SU-DHL-6 (cell line): ENCODE results near the gene OBI1.

Source experiments
- H2AFZ ChIP-seq: fragments of 200-600 bp; sonication (generic); 2 replicates; pipeline ENCODE4 v1.6.1; 2014; ENCODE audit warnings: low read depth, mild to moderate bottlenecking, moderate library complexity, mixed read lengths, antibody characterized with exemption, low read length; ENCODE audit not compliant: severe bottlenecking
- H3F3A ChIP-seq: fragments of 200-600 bp; shearing (Covaris generic); 2 replicates; pipeline ENCODE4 v1.6.0; 2016; ENCODE audit warnings: antibody characterized with exemption, mild to moderate bottlenecking; ENCODE audit not compliant: insufficient read depth
- H3K27ac ChIP-seq: fragments of 200-600 bp; sonication (generic); 2 replicates; pipeline ENCODE4 v1.5.1; 2016; ENCODE audit warnings: low read depth, mild to moderate bottlenecking, low read length, moderate library complexity, mixed read lengths
- H3K27me3 ChIP-seq: fragments of 200-600 bp; sonication (generic), shearing (Covaris generic); 2 replicates; pipeline ENCODE4 v1.6.0; 2014; ENCODE audit warnings: mild to moderate bottlenecking, low read length
- H3K36me3 ChIP-seq: fragments of 200-600 bp; sonication (generic); 2 replicates; pipeline ENCODE4 v1.6.1; 2014; ENCODE audit warnings: mild to moderate bottlenecking, low read length, mixed read lengths
- H3K4me2 ChIP-seq: fragments of 300-600, 200-600 bp; shearing (Covaris generic), sonication (generic); 2 replicates; pipeline ENCODE4 v1.6.0; 2014; ENCODE audit warnings: low read length, low read depth, mild to moderate bottlenecking; ENCODE audit not compliant: poor library complexity, severe bottlenecking
- H3K4me3 ChIP-seq: fragments of 200-600 bp; sonication (generic); 2 replicates; pipeline ENCODE4 v1.5.1; 2014; ENCODE audit warnings: antibody characterized with exemption, low read length, mild to moderate bottlenecking, mixed read lengths; ENCODE audit not compliant: insufficient read depth, poor library complexity, severe bottlenecking
- H3K79me2 ChIP-seq: fragments of 200-600 bp; sonication (generic); 2 replicates; pipeline ENCODE4 v1.6.1; 2014; ENCODE audit warnings: mild to moderate bottlenecking, low read length, moderate library complexity; ENCODE audit not compliant: insufficient read depth
- H3K9ac ChIP-seq: fragments of 200-600 bp; sonication (generic); 2 replicates; pipeline ENCODE4 v1.7.0; 2014; ENCODE audit warnings: mild to moderate bottlenecking, low read length
- H3K9me2 ChIP-seq: fragments of 200-600 bp; sonication (generic); replicated peaks from 2 replicates; pipeline ENCODE4 v1.6.1; 2014; ENCODE audit warnings: low read length; ENCODE audit not compliant: insufficient read depth
- H3K9me3 ChIP-seq: fragments of 200-600 bp; sonication (generic); 2 replicates; pipeline ENCODE4 v1.6.1; 2014; ENCODE audit warnings: low read length, mixed read lengths; ENCODE audit not compliant: insufficient read depth
- H4K20me1 ChIP-seq: fragments of 200-600 bp; sonication (generic); 2 replicates; pipeline ENCODE4 v1.6.1; 2014; ENCODE audit warnings: low read depth, mild to moderate bottlenecking, antibody characterized with exemption, low read length, moderate library complexity, mixed read lengths
- CTCF ChIP-seq: fragments of 200-600 bp; sonication (generic); IDR thresholded peaks from one replicate; pipeline ENCODE4 v1.5.1; 2017; ENCODE audit warnings: antibody characterized with exemption, mild to moderate bottlenecking, low read length, moderate library complexity; ENCODE audit not compliant: insufficient read depth, poor library complexity, severe bottlenecking
- EZH2phosphoT487 ChIP-seq: fragments of 200-600 bp; sonication (generic), shearing (Covaris generic); conservative IDR thresholded peaks from 2 replicates; pipeline ENCODE4 v1.6.1; 2018; ENCODE audit warnings: mild to moderate bottlenecking, antibody characterized with exemption, low read length, moderate library complexity, mixed read lengths

Gene OBI1

GRCh38 chr13:78599645-78600279 lies 59.2 kb downstream of the OBI1 start:
- H2AFZ ChIP-seq: no peak overlapping the region
- H3F3A ChIP-seq: no peaks in the 10 kb centered on the region
- H3K4me3 ChIP-seq: no peak overlapping the region
- no peak for TF ChIP-seq EZH2phosphoT487
- H3K9ac ChIP-seq: no peak overlapping the region
- H4K20me1 ChIP-seq: no peaks in the 10 kb centered on the region
- H3K4me2 ChIP-seq: no peak overlapping the region
- no peaks in the 10 kb centered on the region for H3K9me3 ChIP-seq
- H3K27ac ChIP-seq: no peak overlapping the region
- no peaks in the 10 kb centered on the region for H3K36me3 ChIP-seq
- H3K79me2 ChIP-seq: no peaks in the 10 kb centered on the region
- no peaks in the 10 kb centered on the region for H3K9me2 ChIP-seq
- H3K27me3 ChIP-seq: no peaks in the 10 kb centered on the region

- H2AFZ ChIP-seq: no peak overlapping the region
- no peaks in the 10 kb centered on the region for H3K27me3 ChIP-seq
- no peaks in the 10 kb centered on the region for H3K9me2 ChIP-seq
- no peak overlapping the region for H3K27ac ChIP-seq
- H3K4me3 ChIP-seq: no peak overlapping the region
- H3F3A ChIP-seq: no peaks in the 10 kb centered on the region
- TF ChIP-seq EZH2phosphoT487 (no peak), CTCF (no peak)
- H3K4me2 ChIP-seq: no peak overlapping the region
- no peaks in the 10 kb centered on the region for H3K79me2 ChIP-seq
- H3K36me3 ChIP-seq: no peaks in the 10 kb centered on the region
- H3K9ac ChIP-seq: no peak overlapping the region
- H3K9me3 ChIP-seq: no peaks in the 10 kb centered on the region
- H4K20me1 ChIP-seq: no peaks in the 10 kb centered on the region
Observed at GRCh38 chr13:78598966-78599644, 59.9 kb downstream of the OBI1 start.

- H3K9me2 ChIP-seq: no peaks in the 10 kb centered on the region
- H3K4me3 ChIP-seq: no peak overlapping the region
- no peak overlapping the region for H3K27ac ChIP-seq
- H3K27me3 ChIP-seq: no peaks in the 10 kb centered on the region
- no peak overlapping the region for H2AFZ ChIP-seq
- H3K4me2 ChIP-seq: no peak overlapping the region
- H3K9me3 ChIP-seq: no peaks in the 10 kb centered on the region
- H3K36me3 ChIP-seq: no peaks in the 10 kb centered on the region
- H3F3A ChIP-seq: no peaks in the 10 kb centered on the region
- no peaks in the 10 kb centered on the region for H4K20me1 ChIP-seq
- no peak for TF ChIP-seq CTCF
- no peak for TF ChIP-seq EZH2phosphoT487
- no peaks in the 10 kb centered on the region for H3K79me2 ChIP-seq
- H3K9ac ChIP-seq: no peak overlapping the region
Observed at GRCh38 chr13:78598116-78598781, 60.7 kb downstream of the OBI1 start.

GRCh38 chr13:78597602-78597932 lies 61.4 kb downstream of the OBI1 start:
- no peak overlapping the region for H3K4me3 ChIP-seq
- H3K9me3 ChIP-seq: no peaks in the 10 kb centered on the region
- no peak for TF ChIP-seq EZH2phosphoT487
- no peak for TF ChIP-seq CTCF
- H3K27ac ChIP-seq: no peak overlapping the region
- H3K9ac ChIP-seq: no peak overlapping the region
- H2AFZ ChIP-seq: no peak overlapping the region
- no peaks in the 10 kb centered on the region for H3K36me3 ChIP-seq
- no peaks in the 10 kb centered on the region for H4K20me1 ChIP-seq
- no peaks in the 10 kb centered on the region for H3K9me2 ChIP-seq
- no peak overlapping the region for H3K4me2 ChIP-seq
- no peaks in the 10 kb centered on the region for H3F3A ChIP-seq
- no peaks in the 10 kb centered on the region for H3K27me3 ChIP-seq
- H3K79me2 ChIP-seq: no peaks in the 10 kb centered on the region
